Activated CD4-positive, alpha-beta T cell treated with anti-CD3 and anti-CD28 coated beads, Interleukin-2, Interleukin-6, amounts not matched to agents 100 ng/mL and 50 ng/mL, durations not matched to agents 16 hours and 8 hours (primary cell): ENCODE results near the gene COG1.
"Not testable (repeated sequence)": the region's sequence is repeated elsewhere in the genome, so short reads cannot be mapped to it uniquely, and the experiment has no call there.

Experiments
- DNase-seq: peaks from one replicate; pipeline ENCODE4 v3.0.0-alpha.2; 2020

The COG1 gene

GRCh38 chr17:73192894-73193701 lies at the start of gene COG1:
TSS of gene COG1 (plus strand) at chr17:73193055. CDS start at chr17:73193070, 15 bp downstream.
- peak; percentile 88 for DNase-seq

GRCh38 chr17:73144209-73144608 lies 48.6 kb upstream of the COG1 start:
- not testable (repeated sequence) for DNase-seq

- DNase-seq, result no peak
Measured at GRCh38 chr17:73145641-73146040, 47.2 kb upstream of the COG1 start.

- DNase-seq, result not testable (repeated sequence)
Measured at GRCh38 chr17:73147791-73148190, 45.1 kb upstream of the COG1 start.

- DNase-seq, result no peak
Measured at GRCh38 chr17:73148540-73149334, 44.1 kb upstream of the COG1 start.

- not testable (repeated sequence) for DNase-seq
Measured at GRCh38 chr17:73150622-73151300, 42.1 kb upstream of the COG1 start.

GRCh38 chr17:73151916-73152632 lies 40.8 kb upstream of the COG1 start:
- no peak for DNase-seq

GRCh38 chr17:73155410-73156165 lies 37.3 kb upstream of the COG1 start:
- DNase-seq, result no peak

- DNase-seq, result peak; percentile 71
Measured at GRCh38 chr17:73156166-73156840, 36.6 kb upstream of the COG1 start.

GRCh38 chr17:73156887-73157520 lies 35.9 kb upstream of the COG1 start:
- DNase-seq, result no peak

GRCh38 chr17:73157521-73157890 lies 35.3 kb upstream of the COG1 start:
- no peak for DNase-seq

- DNase-seq, result no peak
Measured at GRCh38 chr17:73158133-73158532, 34.7 kb upstream of the COG1 start.

GRCh38 chr17:73160980-73161630 lies 31.8 kb upstream of the COG1 start:
- no peak for DNase-seq

GRCh38 chr17:73163043-73163442 lies 29.8 kb upstream of the COG1 start:
- DNase-seq, result no peak

- DNase-seq, result no peak
Measured at GRCh38 chr17:73165616-73166404, 27.0 kb upstream of the COG1 start.

GRCh38 chr17:73166731-73167581 lies 25.9 kb upstream of the COG1 start:
- DNase-seq, result no peak

GRCh38 chr17:73168667-73169066 lies 24.2 kb upstream of the COG1 start:
- no peak for DNase-seq

GRCh38 chr17:73170324-73170723 lies 22.5 kb upstream of the COG1 start:
- no peak for DNase-seq

GRCh38 chr17:73172252-73172651 lies 20.6 kb upstream of the COG1 start:
- no peak for DNase-seq
